HG02870 (cell line): ENCODE measurements around the gene B3GALNT1.

Source experiments
- ATAC-seq: cut with Tn5 transposase; IDR thresholded peaks from one replicate; pipeline ENCODE4 v1.9.1; 2021; ENCODE audit warnings: mild to moderate bottlenecking, moderate library complexity; ENCODE audit not compliant: unreplicated experiment

The B3GALNT1 gene, protein sequence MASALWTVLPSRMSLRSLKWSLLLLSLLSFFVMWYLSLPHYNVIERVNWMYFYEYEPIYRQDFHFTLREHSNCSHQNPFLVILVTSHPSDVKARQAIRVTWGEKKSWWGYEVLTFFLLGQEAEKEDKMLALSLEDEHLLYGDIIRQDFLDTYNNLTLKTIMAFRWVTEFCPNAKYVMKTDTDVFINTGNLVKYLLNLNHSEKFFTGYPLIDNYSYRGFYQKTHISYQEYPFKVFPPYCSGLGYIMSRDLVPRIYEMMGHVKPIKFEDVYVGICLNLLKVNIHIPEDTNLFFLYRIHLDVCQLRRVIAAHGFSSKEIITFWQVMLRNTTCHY

DNA sequence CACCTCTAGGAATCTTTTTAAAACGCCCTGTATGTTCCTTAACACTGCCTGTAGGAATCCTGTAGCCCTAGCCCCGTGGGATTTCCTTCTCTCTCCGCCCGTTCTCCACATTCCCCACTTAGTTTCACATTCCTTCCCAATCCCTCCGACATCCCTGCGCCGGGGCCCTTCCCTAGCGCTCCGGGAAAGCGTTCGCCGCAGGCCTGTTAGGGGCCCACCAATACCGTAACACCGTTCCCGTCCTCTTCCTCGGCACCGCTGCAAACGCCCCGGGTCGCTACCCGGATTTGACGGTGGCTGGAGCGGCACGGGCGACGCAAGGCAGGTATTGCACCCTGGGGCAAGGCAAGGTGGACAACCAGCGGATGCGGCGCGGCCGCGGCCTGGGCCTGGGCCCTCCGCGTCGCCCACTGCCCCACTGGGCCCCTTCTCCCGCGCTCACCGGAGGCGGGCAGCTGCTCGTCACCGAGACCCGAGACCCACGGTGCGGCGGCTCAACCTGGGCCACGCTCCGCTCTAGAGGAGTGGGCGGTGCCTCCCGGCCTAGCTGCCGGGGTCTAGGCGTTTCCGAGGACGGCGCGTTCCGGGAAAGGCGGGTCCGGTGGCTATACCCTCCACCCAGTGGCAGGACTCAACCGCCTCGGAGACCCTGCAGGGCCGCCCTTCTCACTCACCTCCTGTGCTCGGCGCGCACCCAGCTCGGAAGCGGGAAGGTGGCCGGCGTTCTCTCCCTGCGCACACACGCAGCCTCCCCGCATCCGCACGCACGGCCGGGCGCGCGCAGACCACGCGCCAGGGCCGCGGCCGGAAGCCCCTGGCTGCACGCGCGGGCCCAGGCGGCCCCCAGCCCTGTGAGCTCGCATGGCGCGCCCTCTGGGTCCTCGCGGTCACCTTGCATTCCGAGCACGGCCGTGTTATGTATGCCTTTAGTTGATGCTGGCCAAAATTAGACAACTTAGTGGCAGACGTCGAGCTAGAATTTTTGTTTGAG is at the start of gene B3GALNT1:
B3GALNT1 (minus strand) TSS at position 789 of the 991 bp plus-strand sequence. CDS start 18,595 bp downstream, outside the sequence.
- ATAC-seq, result peak; percentile 72

GRCh38 chr3:161153480-161153879 is 48.3 kb upstream of the B3GALNT1 start:
- ATAC-seq, result no peak

DNA sequence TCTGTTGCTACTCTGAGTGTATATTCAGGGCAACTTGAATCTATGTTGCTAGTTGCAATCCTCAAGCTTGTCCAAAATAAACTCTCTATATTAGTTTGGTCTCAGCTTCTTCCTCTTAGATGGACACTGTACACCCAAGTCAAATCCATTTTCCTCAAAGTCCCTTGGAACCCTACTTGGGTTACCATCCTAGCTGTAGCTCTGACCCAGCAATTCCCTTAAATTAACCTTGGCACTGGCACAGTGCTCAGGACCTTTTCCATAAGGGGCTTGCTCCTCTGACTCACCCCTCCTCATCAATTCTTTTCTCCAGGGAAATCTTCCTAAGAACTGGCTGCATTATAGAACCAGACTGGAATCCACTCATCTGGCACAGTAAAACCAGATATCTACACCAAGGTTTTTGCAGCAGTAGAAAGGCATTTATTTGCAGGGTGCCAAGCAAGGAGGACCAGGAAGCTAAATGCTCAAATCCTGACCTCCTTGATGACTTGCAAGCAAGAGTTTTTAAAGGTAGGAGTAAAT is 44.9 kb upstream of the B3GALNT1 start:
- ATAC-seq, result no peak

GRCh38 chr3:161149529-161149928 is 44.4 kb upstream of the B3GALNT1 start:
- no peak for ATAC-seq

GRCh38 chr3:161148832-161149475 is 43.8 kb upstream of the B3GALNT1 start:
- ATAC-seq, result no peak

DNA sequence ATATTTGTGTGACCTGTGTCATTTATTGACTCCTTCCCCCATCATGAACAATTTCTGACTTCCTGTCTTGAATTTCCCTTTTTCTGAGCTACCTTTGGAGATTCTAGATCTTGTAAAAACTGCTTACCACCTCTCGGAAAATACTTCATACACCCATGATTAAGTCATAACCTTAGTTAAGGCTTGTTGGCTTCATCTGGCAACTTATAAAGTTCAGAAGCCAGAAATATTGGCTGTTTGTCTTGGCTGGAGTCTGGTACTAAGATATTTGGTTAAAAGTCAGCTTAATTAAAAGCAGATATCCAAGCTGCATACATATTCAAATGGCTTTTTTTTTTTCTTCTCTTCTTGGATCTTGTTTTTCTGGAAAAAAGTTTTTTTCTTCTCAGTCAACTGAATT is 37.3 kb upstream of the B3GALNT1 start:
- no peak for ATAC-seq

- ATAC-seq, result no peak
These were observed 34.5 kb upstream of the B3GALNT1 start for GRCh38 chr3:161139686-161140085.

DNA sequence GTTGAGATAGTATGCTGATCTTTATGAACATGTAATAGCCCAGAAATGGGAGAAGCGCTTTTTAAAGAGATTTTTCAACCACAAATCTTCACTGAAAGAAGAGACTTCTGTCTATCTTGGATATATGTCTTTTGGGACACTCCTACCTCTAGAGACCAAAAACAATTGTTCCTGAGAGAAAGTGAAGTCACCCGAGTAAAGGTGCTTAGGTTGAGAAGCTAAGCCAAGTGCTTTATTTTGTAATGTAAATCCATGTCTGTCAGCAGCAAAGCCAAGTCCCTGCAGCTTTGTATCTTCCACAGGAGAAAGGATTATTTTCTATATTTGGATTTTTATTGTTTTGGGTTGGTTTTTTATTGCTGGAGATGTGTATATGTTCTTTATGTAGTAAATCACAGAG is 32.1 kb upstream of the B3GALNT1 start:
- ATAC-seq, result no peak

- ATAC-seq, result no peak
These were observed 27.2 kb upstream of the B3GALNT1 start for GRCh38 chr3:161132391-161132790.

DNA sequence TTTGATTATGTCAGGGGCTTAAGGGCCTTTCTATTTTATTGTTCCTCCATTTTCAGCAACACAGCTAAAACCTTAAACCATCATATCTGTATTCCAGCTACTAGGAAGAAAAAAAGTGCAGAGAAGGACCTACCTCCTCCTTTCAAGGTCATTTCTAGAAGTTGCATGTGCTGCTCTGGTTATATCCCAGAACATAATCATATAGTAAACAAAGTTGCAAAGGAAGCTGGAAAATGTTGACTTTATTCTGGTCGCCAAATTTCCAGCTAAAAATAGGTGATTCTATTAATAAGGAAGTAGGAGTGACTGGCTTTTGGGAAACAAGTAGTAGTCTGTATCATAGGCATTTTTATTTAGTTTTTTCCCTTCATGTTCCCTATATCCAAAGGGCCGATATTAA is 21.3 kb upstream of the B3GALNT1 start:
- no peak for ATAC-seq

DNA sequence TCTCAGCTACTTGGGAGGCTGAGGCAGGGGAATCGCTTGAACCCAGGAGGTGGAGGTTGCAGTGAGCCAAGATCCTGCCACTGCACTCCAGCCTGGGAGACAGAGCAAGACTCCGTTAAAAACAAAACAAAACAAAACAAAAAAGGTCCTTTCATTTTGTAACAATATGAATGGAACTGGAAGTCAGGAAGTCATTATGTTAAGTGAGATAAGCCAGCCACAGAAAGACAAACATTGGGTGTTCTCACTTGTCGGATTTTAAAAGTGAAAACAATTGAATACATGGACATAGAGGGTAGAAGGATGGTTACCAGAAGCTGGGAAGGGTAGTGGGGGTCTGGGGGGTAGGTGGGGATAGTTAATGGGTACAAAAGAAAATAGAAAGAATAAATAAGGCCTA is 12.5 kb upstream of the B3GALNT1 start:
- ATAC-seq, result no peak

GRCh38 chr3:161108840-161109239 is 3.7 kb upstream of the B3GALNT1 start:
- no peak for ATAC-seq

- no peak for ATAC-seq
These were observed 2.2 kb upstream of the B3GALNT1 start for GRCh38 chr3:161107311-161107710.

- no peak for ATAC-seq
These were observed 1.3 kb downstream of the B3GALNT1 start for GRCh38 chr3:161103776-161104385.

- ATAC-seq, result no peak
These were observed 3.5 kb downstream of the B3GALNT1 start for GRCh38 chr3:161101609-161102008.

- no peak for ATAC-seq
These were observed 4.2 kb downstream of the B3GALNT1 start for GRCh38 chr3:161100994-161101393.

- no peak for ATAC-seq
These were observed 8.3 kb downstream of the B3GALNT1 start for GRCh38 chr3:161096771-161097367.

DNA sequence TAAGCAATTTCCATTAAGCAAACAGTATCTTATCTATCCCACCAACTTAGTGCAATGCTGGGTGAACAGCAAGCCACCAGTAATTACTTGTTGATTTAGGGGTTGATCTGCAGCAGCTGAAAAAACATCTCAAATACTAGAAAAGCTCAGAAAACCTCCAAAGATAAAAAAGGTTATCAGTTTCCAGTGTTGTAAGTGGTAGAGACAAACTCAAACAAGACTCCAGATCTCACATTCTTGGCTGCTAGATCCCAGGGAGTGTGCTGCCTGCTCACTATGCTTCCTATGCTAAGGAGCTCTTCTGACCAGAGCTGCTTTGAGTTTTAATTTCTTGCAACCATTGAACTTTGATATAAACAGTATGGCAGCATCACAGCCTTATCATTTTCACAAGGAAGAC is 11.3 kb downstream of the B3GALNT1 start:
- no peak for ATAC-seq

GRCh38 chr3:161084277-161084676 is 20.9 kb downstream of the B3GALNT1 start:
- ATAC-seq, result no peak

DNA sequence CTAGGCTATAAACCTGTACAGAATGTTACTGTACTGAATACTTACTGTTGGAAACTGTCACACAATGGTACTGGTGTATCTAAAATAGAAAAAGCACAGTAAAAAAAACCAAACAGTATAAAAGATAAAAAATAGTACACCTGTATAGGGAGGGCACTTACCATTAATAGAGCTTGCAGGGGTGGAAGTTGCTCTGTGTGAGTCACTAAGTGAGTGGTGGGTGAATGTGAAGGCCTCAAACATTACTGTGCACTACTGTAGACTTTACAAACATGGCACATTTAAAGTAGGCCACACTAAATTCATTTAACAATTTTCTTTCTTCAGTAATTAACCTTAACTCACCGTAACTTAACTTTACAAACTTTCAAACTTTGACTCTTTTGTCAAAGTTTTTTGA is 22.0 kb downstream of the B3GALNT1 start:
- no peak for ATAC-seq
